ENCODE data around the gene KCNH1.

Gene KCNH1

DNA sequence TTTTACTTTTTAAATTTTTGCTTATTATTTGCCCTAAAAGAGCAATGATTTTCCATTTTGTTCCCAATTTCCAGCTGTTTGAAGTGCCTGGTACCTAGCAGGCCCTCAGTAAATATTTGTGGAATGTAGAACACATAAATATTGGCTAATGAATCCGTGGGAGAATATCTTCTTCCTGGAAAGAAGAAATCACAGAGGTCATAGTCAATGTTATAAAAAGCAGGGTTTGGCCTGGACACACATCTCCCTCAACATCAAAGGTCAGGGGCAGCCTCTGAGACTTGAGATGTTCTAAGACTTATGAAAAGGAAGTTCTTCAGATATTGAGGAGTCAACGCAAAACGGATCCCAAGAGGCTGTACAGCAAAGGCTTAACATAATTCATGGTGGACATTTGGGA is 447.1 kb downstream of the KCNH1 start:
- Histone ChIP-seq H3K9me3 (ENCODE audit: control insufficient read depth, low read length) (no peaks in the 10 kb centered on the region), H3K36me3 (ENCODE audit: control insufficient read depth, insufficient read depth, low read length) (no peaks in the 10 kb centered on the region), H3K27ac (ENCODE audit: insufficient read depth, low read depth, low read length, poor library complexity, severe bottlenecking) (no peak overlapping the region), H3K27me3 (ENCODE audit: control insufficient read depth, insufficient read depth, low read length, poor library complexity, severe bottlenecking) (no peaks in the 10 kb centered on the region), H3K4me1 (ENCODE audit: control insufficient read depth, insufficient read depth, low read length) (no peaks in the 10 kb centered on the region), H3K4me3 (ENCODE audit: insufficient read depth, low read depth, low read length) (no peak overlapping the region)
- WGBS, 2 experiments, result 88 to 90% methylated on average over 3 of the region's 3 CpGs

DNA sequence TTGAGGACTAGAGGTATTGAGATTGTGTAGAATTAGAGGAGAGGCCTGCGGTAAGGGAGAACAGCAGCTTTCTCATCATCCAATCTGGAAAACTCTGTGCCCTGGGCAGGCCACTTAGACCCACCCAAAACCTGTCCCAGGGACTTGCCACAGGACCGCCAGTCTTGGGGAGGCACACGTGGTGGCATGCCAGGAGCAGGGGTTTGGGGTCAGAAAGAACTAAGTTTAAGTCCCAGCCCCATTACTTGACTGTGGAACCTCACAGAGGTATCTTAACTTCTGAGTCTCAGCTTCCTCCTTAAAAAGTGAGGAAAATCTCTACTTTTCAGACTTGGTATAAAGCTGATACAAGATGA is 448.7 kb downstream of the KCNH1 start:
- Histone ChIP-seq H3K4me3 (ENCODE audit: insufficient read depth, low read depth, low read length) (no peak overlapping the region), H3K9me3 (ENCODE audit: control insufficient read depth, low read length) (no peaks in the 10 kb centered on the region), H3K27ac (ENCODE audit: insufficient read depth, low read depth, low read length, poor library complexity, severe bottlenecking) (no peak overlapping the region), H3K27me3 (ENCODE audit: control insufficient read depth, insufficient read depth, low read length, poor library complexity, severe bottlenecking) (no peaks in the 10 kb centered on the region), H3K4me1 (ENCODE audit: control insufficient read depth, insufficient read depth, low read length) (no peaks in the 10 kb centered on the region), H3K36me3 (ENCODE audit: control insufficient read depth, insufficient read depth, low read length) (no peaks in the 10 kb centered on the region)
- WGBS, 2 experiments, result 97 to 100% methylated on average over 3 of the region's 3 CpGs

DNA sequence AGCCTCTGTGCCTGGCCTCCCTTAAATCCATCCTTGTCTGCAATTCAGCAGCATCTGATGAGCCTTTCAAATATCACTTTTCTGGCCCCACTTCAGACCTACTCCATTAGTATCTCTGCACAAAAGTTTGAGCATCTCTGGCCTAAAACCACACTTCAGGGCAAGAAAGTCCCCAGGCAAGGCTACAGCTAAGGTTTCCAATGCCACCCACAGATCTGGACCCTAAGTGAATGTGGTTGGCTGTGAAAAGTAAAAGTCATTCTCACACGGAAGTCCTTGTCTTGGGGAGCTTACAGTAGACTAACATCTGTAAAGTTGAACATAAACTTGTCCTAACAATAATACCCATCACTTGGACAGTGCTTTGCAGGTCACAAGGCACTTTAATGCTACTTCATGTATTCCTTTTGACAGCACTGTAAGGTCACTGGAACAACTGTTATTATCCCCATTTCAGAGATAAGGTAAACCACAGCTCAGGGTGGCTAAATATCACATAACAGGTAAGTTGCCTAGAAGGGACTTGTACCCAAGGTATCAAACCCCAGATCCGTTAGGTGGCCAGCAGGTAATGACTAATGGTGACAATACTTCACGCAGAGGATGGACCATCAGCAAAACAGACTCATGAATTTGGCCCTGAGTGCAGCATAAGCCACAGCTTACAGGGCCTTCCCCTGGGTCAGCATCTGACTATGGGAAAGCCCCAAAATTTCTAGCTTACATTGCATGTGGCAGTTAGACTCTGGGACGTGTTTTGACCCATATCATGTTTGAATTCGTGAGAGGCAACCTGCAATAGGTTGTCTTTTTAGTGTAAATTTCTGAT is 449.3 kb downstream of the KCNH1 start:
- Histone ChIP-seq H3K36me3 (ENCODE audit: control insufficient read depth, insufficient read depth, low read length) (no peaks in the 10 kb centered on the region), H3K9me3 (ENCODE audit: control insufficient read depth, low read length) (no peaks in the 10 kb centered on the region), H3K4me3 (ENCODE audit: insufficient read depth, low read depth, low read length) (no peak overlapping the region), H3K27ac (ENCODE audit: insufficient read depth, low read depth, low read length, poor library complexity, severe bottlenecking) (no peak overlapping the region), H3K4me1 (ENCODE audit: control insufficient read depth, insufficient read depth, low read length) (no peaks in the 10 kb centered on the region), H3K27me3 (ENCODE audit: control insufficient read depth, insufficient read depth, low read length, poor library complexity, severe bottlenecking) (no peaks in the 10 kb centered on the region)
- WGBS, 2 experiments, result 72% methylated on average over 5 of the region's 5 CpGs

DNA sequence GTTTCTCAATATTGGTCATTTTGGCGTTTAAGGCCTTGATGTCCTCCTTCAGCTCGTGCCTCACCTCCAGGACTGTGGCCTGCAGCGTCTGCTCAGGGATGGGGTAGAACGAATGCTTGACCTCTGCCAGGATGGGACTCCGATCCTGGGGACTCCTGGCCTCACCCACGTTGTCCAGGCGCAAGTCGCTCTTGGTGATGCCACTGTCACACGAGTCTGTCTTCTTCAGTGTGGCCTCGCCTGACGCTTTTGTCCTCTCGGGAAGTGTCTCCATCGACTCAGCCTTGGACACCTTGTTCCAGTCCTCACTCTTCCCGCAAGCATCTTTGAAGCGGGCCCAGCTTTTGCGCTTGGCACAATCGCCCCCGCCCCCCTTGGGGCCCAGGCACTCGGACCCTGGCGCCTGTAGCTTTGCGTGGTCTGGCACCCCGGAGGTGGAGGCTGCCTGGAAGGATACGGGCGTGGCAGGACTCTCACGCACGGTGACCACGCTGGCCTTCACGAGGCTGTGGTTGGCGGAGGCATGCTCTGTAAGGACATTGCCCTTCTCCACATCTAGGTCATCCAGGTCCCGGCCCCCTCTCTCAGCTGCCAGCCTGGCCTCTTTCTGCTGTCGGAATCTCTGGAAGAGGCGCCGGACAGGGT is 450.4 kb downstream of the KCNH1 start:
- Histone ChIP-seq H3K27ac (ENCODE audit: insufficient read depth, low read depth, low read length, poor library complexity, severe bottlenecking) (no peak overlapping the region), H3K27me3 (ENCODE audit: control insufficient read depth, insufficient read depth, low read length, poor library complexity, severe bottlenecking) (no peaks in the 10 kb centered on the region), H3K36me3 (ENCODE audit: control insufficient read depth, insufficient read depth, low read length) (no peaks in the 10 kb centered on the region), H3K9me3 (ENCODE audit: control insufficient read depth, low read length) (no peaks in the 10 kb centered on the region), H3K4me3 (ENCODE audit: insufficient read depth, low read depth, low read length) (no peak overlapping the region), H3K4me1 (ENCODE audit: control insufficient read depth, insufficient read depth, low read length) (no peaks in the 10 kb centered on the region)
- 95 to 96% methylated on average over 33 of the region's 33 CpGs for WGBS, 2 experiments

DNA sequence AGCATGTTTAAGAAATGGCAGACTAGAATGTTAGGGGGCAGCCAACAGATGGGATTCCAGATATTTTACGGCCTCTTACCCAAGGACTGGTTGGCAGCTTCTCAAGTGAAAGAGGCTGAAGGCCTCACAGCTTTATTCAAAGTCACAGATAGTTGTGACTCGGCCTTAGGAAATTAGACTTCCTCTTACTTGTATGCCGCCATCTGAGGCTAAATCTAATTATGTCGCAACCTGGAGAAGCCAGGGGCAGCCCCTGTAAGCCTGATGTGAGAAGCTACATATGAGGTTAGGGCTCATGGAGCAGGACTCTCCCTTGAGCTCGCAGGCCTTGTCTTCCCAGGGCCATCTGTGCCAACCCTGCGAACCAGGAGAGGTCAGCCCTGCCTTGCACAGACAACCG is 452.8 kb downstream of the KCNH1 start:
- WGBS, 2 experiments, result 95% methylated on average over 7 of the region's 7 CpGs
- H3K9me3 ChIP-seq (ENCODE audit: control insufficient read depth, low read length), result no peaks in the 10 kb centered on the region
- no peaks in the 10 kb centered on the region for H3K27me3 ChIP-seq (ENCODE audit: control insufficient read depth, insufficient read depth, low read length, poor library complexity, severe bottlenecking)
- no peaks in the 10 kb centered on the region for H3K4me1 ChIP-seq (ENCODE audit: control insufficient read depth, insufficient read depth, low read length)
- no peak overlapping the region for H3K27ac ChIP-seq (ENCODE audit: insufficient read depth, low read depth, low read length, poor library complexity, severe bottlenecking)
- no peak overlapping the region for H3K4me3 ChIP-seq (ENCODE audit: insufficient read depth, low read depth, low read length)
- no peaks in the 10 kb centered on the region for H3K36me3 ChIP-seq (ENCODE audit: control insufficient read depth, insufficient read depth, low read length)

DNA sequence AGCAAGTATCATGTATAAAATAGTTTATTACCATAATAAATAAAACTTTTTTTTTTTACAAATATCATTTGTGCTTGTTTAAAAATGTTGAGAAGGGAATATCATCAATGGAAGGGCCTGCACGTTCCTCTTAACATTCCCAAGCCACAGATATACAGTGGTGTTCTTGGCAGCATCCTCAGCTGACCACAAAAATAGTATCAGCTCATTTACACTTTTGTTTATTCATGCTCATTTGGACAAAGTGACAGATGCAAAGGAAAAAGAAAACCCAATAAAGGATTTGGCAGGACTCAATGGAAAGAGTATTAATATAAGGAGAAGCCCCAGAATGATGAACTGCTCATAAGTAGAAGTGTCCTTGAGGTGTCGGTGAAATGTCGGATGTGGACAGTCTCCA is 455.6 kb downstream of the KCNH1 start:
- no peaks in the 10 kb centered on the region for H3K27me3 ChIP-seq (ENCODE audit: control insufficient read depth, insufficient read depth, low read length, poor library complexity, severe bottlenecking)
- H3K9me3 ChIP-seq (ENCODE audit: control insufficient read depth, low read length), result no peaks in the 10 kb centered on the region
- H3K4me3 ChIP-seq (ENCODE audit: insufficient read depth, low read depth, low read length), result no peak overlapping the region
- 94 to 98% methylated on average over 3 of the region's 3 CpGs for WGBS, 2 experiments
- no peaks in the 10 kb centered on the region for H3K36me3 ChIP-seq (ENCODE audit: control insufficient read depth, insufficient read depth, low read length)
- H3K27ac ChIP-seq (ENCODE audit: insufficient read depth, low read depth, low read length, poor library complexity, severe bottlenecking), result no peak overlapping the region
- H3K4me1 ChIP-seq (ENCODE audit: control insufficient read depth, insufficient read depth, low read length), result no peaks in the 10 kb centered on the region

DNA sequence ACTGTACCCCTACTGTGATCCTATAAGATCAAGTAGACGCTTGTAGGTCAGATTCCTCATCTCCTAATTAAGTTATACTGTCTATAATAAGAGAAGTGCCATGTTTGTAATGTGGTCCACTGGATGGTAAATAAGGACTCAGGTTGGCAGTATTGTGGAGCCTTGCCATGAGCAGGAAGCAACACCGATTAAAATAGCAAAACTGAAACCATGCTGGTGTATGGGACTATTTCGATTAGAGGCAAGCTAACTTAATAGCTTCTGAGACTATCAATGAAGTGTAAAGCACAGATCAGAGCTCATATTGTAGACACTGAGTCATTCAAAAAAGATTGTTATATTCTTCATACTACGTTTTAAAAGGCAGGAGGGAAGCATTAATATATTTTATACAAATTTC is 456.4 kb downstream of the KCNH1 start:
- no peaks in the 10 kb centered on the region for H3K4me1 ChIP-seq (ENCODE audit: control insufficient read depth, insufficient read depth, low read length)
- WGBS, 2 experiments, result 94 to 97% methylated on average over 2 to 3 of the region's 4 CpGs
- no peaks in the 10 kb centered on the region for H3K36me3 ChIP-seq (ENCODE audit: control insufficient read depth, insufficient read depth, low read length)
- H3K9me3 ChIP-seq (ENCODE audit: control insufficient read depth, low read length), result no peaks in the 10 kb centered on the region
- H3K27ac ChIP-seq (ENCODE audit: insufficient read depth, low read depth, low read length, poor library complexity, severe bottlenecking), result no peak overlapping the region
- H3K4me3 ChIP-seq (ENCODE audit: insufficient read depth, low read depth, low read length), result no peak overlapping the region
- H3K27me3 ChIP-seq (ENCODE audit: control insufficient read depth, insufficient read depth, low read length, poor library complexity, severe bottlenecking), result no peaks in the 10 kb centered on the region

DNA sequence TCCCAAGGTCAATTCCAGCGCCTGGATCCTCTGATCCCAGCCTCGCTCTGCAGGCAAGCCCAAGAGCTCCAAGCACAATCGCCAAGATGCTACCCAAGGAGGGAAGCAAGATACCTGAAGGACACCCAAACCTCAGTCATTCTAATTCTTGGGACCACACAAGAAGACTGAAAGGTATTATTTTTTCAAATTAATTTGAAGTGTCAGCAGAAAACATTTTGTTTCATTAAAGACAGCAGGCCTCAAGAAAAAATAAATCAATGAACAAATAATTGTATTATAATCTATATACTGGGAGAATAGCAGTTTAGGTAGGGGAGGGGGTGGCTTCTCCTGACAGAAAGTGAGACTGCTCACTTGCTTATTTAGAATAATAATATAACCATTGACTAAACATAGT is 457.4 kb downstream of the KCNH1 start:
- H3K4me3 ChIP-seq (ENCODE audit: insufficient read depth, low read depth, low read length), result no peak overlapping the region
- no peaks in the 10 kb centered on the region for H3K36me3 ChIP-seq (ENCODE audit: control insufficient read depth, insufficient read depth, low read length)
- H3K27ac ChIP-seq (ENCODE audit: insufficient read depth, low read depth, low read length, poor library complexity, severe bottlenecking), result no peak overlapping the region
- 92 to 95% methylated on average over 3 of the region's 3 CpGs for WGBS, 2 experiments
- H3K9me3 ChIP-seq (ENCODE audit: control insufficient read depth, low read length), result no peaks in the 10 kb centered on the region
- no peaks in the 10 kb centered on the region for H3K27me3 ChIP-seq (ENCODE audit: control insufficient read depth, insufficient read depth, low read length, poor library complexity, severe bottlenecking)
- no peaks in the 10 kb centered on the region for H3K4me1 ChIP-seq (ENCODE audit: control insufficient read depth, insufficient read depth, low read length)

DNA sequence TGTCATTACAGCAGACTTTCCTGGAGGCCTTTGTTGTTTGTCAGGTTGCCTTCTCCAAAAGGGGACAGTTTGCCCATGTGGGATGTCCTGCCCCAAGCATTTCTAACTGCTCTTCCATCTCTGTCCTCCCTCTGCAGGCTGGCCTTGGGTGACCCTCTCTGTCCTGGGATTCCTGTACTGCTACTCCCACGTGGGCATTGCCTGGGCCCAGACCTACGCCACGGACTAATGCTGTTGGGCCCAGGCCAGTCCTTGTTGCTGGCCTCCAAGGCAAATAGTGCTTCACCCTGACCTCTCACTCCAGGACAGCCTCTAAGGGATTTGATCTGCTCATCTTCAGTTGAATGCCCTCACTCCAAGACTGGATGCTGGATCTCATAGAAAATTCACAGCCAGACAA is 459.8 kb downstream of the KCNH1 start:
- H3K36me3 ChIP-seq (ENCODE audit: control insufficient read depth, insufficient read depth, low read length), result no peaks in the 10 kb centered on the region
- WGBS, 2 experiments, result 90 to 93% methylated on average over 3 of the region's 3 CpGs
- no peaks in the 10 kb centered on the region for H3K9me3 ChIP-seq (ENCODE audit: control insufficient read depth, low read length)
- no peaks in the 10 kb centered on the region for H3K4me1 ChIP-seq (ENCODE audit: control insufficient read depth, insufficient read depth, low read length)
- H3K27ac ChIP-seq (ENCODE audit: insufficient read depth, low read depth, low read length, poor library complexity, severe bottlenecking), result no peak overlapping the region
- H3K27me3 ChIP-seq (ENCODE audit: control insufficient read depth, insufficient read depth, low read length, poor library complexity, severe bottlenecking), result no peaks in the 10 kb centered on the region
- no peak overlapping the region for H3K4me3 ChIP-seq (ENCODE audit: insufficient read depth, low read depth, low read length)

DNA sequence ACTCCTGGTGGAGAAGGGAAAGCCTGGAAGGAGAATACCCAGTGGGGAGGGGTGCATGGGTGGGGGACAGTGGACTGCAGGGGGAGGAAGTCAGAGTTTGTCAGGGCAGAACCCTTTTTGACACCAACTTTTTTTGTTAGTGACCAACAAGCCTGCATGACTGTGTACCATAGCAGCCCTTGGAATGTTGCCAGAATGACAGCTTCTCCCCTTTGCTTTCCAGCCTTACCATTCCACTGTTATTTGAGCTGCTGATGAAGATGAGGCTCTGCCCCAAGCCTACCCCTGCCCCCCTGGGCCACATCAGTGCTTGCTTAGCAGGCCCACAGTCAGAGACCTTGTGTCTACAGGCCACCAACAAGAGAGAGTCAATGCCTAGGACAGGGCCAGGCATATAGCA is 464.0 kb downstream of the KCNH1 start:
- no peaks in the 10 kb centered on the region for H3K9me3 ChIP-seq (ENCODE audit: control insufficient read depth, low read length)
- no peak overlapping the region for H3K4me3 ChIP-seq (ENCODE audit: insufficient read depth, low read depth, low read length)
- H3K36me3 ChIP-seq (ENCODE audit: control insufficient read depth, insufficient read depth, low read length), result no peaks in the 10 kb centered on the region
- H3K4me1 ChIP-seq (ENCODE audit: control insufficient read depth, insufficient read depth, low read length), result no peaks in the 10 kb centered on the region
- no peak overlapping the region for H3K27ac ChIP-seq (ENCODE audit: insufficient read depth, low read depth, low read length, poor library complexity, severe bottlenecking)
- no peaks in the 10 kb centered on the region for H3K27me3 ChIP-seq (ENCODE audit: control insufficient read depth, insufficient read depth, low read length, poor library complexity, severe bottlenecking)

Data from ectodermal cell (in vitro differentiated cells).